Measurements from ENCODE around the gene TGM2. TPM values are rescaled to one million over a fixed set of nuclear protein-coding genes. Genes with fewer than 3 reads are reported as not detected.

Gene TGM2
- total and polyA plus RNA-seq, 9 of the 15 experiments (the other 6 are each of a cell fraction or from before 2014, with no cell fraction given): 5.5 to 78.5 (median 37.6) TPM

- 0 out of 2 replicates have a peak, but pooled peaks cover 5% of the 10 kb centered on the region for H4K20me1 ChIP-seq (replicated peaks; ENCODE audit: control insufficient read depth, insufficient read depth, low read length)
- H3K36me3 ChIP-seq (ENCODE audit: control insufficient read depth, insufficient read depth, low read length): peaks cover 53% of the 10 kb centered on the region; the same call in 2 of the 3 replicates
- H3K27ac ChIP-seq (ENCODE audit: extremely low read depth, low read depth, low read length): no peak overlapping the region
- H2AFZ ChIP-seq (ENCODE audit: low read depth, low read length): no peak overlapping the region
- TF ChIP-seq MEIS2 (IDR thresholded peaks at IDR 0.05; ENCODE audit: partially characterized antibody): peak; percentile 7
- TF ChIP-seq BCOR (IDR thresholded peaks at IDR 0.05): peak; percentile 14; the same call in 1 of the 2 replicates
- 0 out of 2 replicates have a peak, but pooled peaks have one; percentile 15 for TF ChIP-seq ESRRA (IDR thresholded peaks at IDR 0.05; ENCODE audit: borderline replicate concordance, low read depth)
- 0 out of 2 replicates have a peak, but pooled peaks have one; percentile 24 for TF ChIP-seq CTBP1 (IDR thresholded peaks at IDR 0.05; ENCODE audit: borderline replicate concordance)
- 0 out of 2 replicates have a peak, but pooled peaks have one; percentile 38 for TF ChIP-seq GATA2 (CRISPR knock-in tag; IDR thresholded peaks at IDR 0.05)
- TF ChIP-seq NRF1 (conservative IDR thresholded peaks at IDR 0.05 in 1 of 2, IDR thresholded peaks at IDR 0.05 in 1 of 2): no peak
- TF ChIP-seq ADNP (tag; IDR thresholded peaks at IDR 0.05): peak; percentile 54; the same call in 1 of the 2 replicates
- TF ChIP-seq ARID3B (CRISPR knock-in tag; IDR thresholded peaks at IDR 0.05; ENCODE audit: borderline replicate concordance): no peak
- TF ChIP-seq RBM25 (IDR thresholded peaks at IDR 0.05; ENCODE audit: low read depth, low read length, severe bottlenecking): peak; percentile 43
- H3K9me1 ChIP-seq (ENCODE audit: control insufficient read depth, insufficient read depth, low read length): no peaks in the 10 kb centered on the region
- no peaks in the 10 kb centered on the region for H3K9me3 ChIP-seq (replicated peaks; ENCODE audit: control insufficient read depth, insufficient read depth, low read depth, low read length)
- in situ Hi-C loops (cut with MboI) (no loop called here), intact Hi-C loops (cut with micrococcal nuclease) (no loop called here)
- no peak overlapping the region for H3K4me3 ChIP-seq
- ChIA-PET CTCF (ENCODE audit: low intra/inter-chr PET ratio) (no interaction called here), POLR2A (interaction anchor here (0.5 to 3.1 kb wide), 3 partner anchors 8 to 69 kb away, joined by 3 to 14 read pairs (median 5); no protein-coding TSS in a partner anchor)
- H3K4me2 ChIP-seq (ENCODE audit: insufficient read depth, low read length): no peak overlapping the region
- H3K4me1 ChIP-seq (replicated peaks in 1 of 2; ENCODE audit: control insufficient read depth in 2 of 2, insufficient read depth in 2 of 2, low read length in 2 of 2): peaks cover 45 to 51% of the 10 kb centered on the region in 2 experiments
- ATAC-seq (no peak), FAIRE-seq (no peak), DNase-seq (ENCODE audit: extremely low read depth in 1 of 4, low spot score in 3 of 4) (no peak)
- BruUV-seq (replicated peaks): no TSS peak
- 39% methylated on average over 3 of the region's 3 CpGs for WGBS (ENCODE audit: insufficient coverage, low coverage, missing lambda C conversion rate)
- no peak overlapping the region for H3K9ac ChIP-seq (ENCODE audit: insufficient read depth in 1 of 2, low read depth in 2 of 2, low read length in 2 of 2)
- no peaks in the 10 kb centered on the region for H3K79me2 ChIP-seq (ENCODE audit: control insufficient read depth, insufficient read depth, low read length)
- no peaks in the 10 kb centered on the region for H3K27me3 ChIP-seq (ENCODE audit: control insufficient read depth in 2 of 2, insufficient read depth in 2 of 2, low read length in 2 of 2)
Observed at GRCh38 chr20:38131588-38132121, 33.4 kb downstream of the TGM2 start.
